SK-N-SH (cell line): ENCODE results near the gene C4B.

ENCODE experiments used
- CTCF ChIP-seq: fragments of 200-600 bp; sonication (generic); IDR thresholded peaks from 2 replicates; pipeline ENCODE4 v1.6.1; 2017; ENCODE audit warnings: antibody characterized with exemption, mild to moderate bottlenecking, moderate library complexity
- EP300 ChIP-seq, 2 experiments: IDR thresholded peaks; 2 replicates each; pipeline versions ENCODE4 v1.4.0 to v1.6.1; 2012; ENCODE audit warnings: borderline replicate concordance in 1 of 2, low read depth in 1 of 2, low read length in 1 of 2
- EZH2phosphoT487 ChIP-seq: fragments of 200-600 bp; sonication (generic); IDR thresholded peaks from 2 replicates; pipeline ENCODE4 v1.6.1; 2017; ENCODE audit warnings: low read depth, mixed run types, mild to moderate bottlenecking, antibody characterized with exemption, moderate library complexity, borderline replicate concordance
- FOXM1 ChIP-seq: IDR thresholded peaks from 2 replicates; pipeline ENCODE4 v1.4.0; 2012; ENCODE audit warnings: low read depth, mild to moderate bottlenecking
- GABPA ChIP-seq: IDR thresholded peaks from 2 replicates; pipeline ENCODE4 v1.4.0; 2012; ENCODE audit warnings: low read depth, mild to moderate bottlenecking
- MAX ChIP-seq: IDR thresholded peaks from 2 replicates; pipeline ENCODE4 v1.4.0; 2012; ENCODE audit warnings: low read depth
- POLR2AphosphoS5 ChIP-seq: IDR thresholded peaks from 2 replicates; pipeline ENCODE4 v1.6.1; 2012; ENCODE audit warnings: low read depth, low read length
- RAD21 ChIP-seq: IDR thresholded peaks from 2 replicates; pipeline ENCODE4 v1.6.1; 2012; ENCODE audit warnings: mild to moderate bottlenecking, low read length
- RCOR1 ChIP-seq: fragments of 150-350 bp; IDR thresholded peaks from 2 replicates; pipeline ENCODE4 v1.6.1; 2017; ENCODE audit warnings: antibody characterized with exemption, low read length
- SMC3 ChIP-seq: IDR thresholded peaks from 2 replicates; pipeline ENCODE4 v1.6.1; 2012; ENCODE audit warnings: low read depth, low read length, improper control_type of control experiment
- TEAD4 ChIP-seq: IDR thresholded peaks from 2 replicates; pipeline ENCODE4 v1.4.0; 2012; ENCODE audit warnings: mild to moderate bottlenecking, borderline replicate concordance; ENCODE audit not compliant: insufficient read depth
- USF1 ChIP-seq: IDR thresholded peaks from 2 replicates; pipeline ENCODE4 v1.4.0; 2012; ENCODE audit warnings: low read depth, borderline replicate concordance
- YY1 ChIP-seq: IDR thresholded peaks from 2 replicates; pipeline ENCODE4 v1.4.0; 2012; ENCODE audit warnings: low read depth, mild to moderate bottlenecking

- TF ChIP-seq CTCF: no peak
- no peak for TF ChIP-seq RAD21
- TF ChIP-seq SMC3: no peak
- TF ChIP-seq RCOR1: no peak
- TF ChIP-seq MAX: no peak
- no peak for TF ChIP-seq GABPA
- no peak for TF ChIP-seq POLR2AphosphoS5
- TF ChIP-seq YY1: no peak
- no peak for TF ChIP-seq TEAD4
- no peak for TF ChIP-seq EP300 (IDR thresholded peaks at IDR 0.05; ENCODE audit: borderline replicate concordance in 1 of 2, low read depth in 1 of 2, low read length in 1 of 2)
- TF ChIP-seq FOXM1: no peak
- no peak for TF ChIP-seq EZH2phosphoT487
- no peak for TF ChIP-seq USF1
Observed at GRCh38 chr6:31979238-31979898, 35.2 kb upstream of the C4B start.
